Stomach (tissue), 4 donors: Measurements from ENCODE around the gene WIPF1.

ENCODE experiments used
- CTCF ChIP-seq, 7 experiments: fragments of 450-650 bp in 4 of 7; fragments of 200-600 bp in 3 of 7; sonication (generic) in 3 of 7; IDR thresholded peaks; one replicate each; pipeline ENCODE4 v1.5.1; 2016 to 2019; ENCODE audit warnings: antibody characterized with exemption in 7 of 7, control low read depth in 2 of 7, mild to moderate bottlenecking in 1 of 7
- EP300 ChIP-seq: sonication (generic); formaldehyde crosslinking; IDR thresholded peaks from one replicate; pipeline ENCODE4 v1.6.1; 2017; ENCODE audit warnings: antibody characterized with exemption

GRCh38 chr2:174617120-174617519 is 19.5 kb upstream of the WIPF1 start:
- no peak for TF ChIP-seq CTCF (IDR thresholded peaks at IDR 0.05)
- TF ChIP-seq EP300: no peak
